KOPT-K1 (cell line): ENCODE results near the gene HTT-AS.

Experiments
- H3K27ac ChIP-seq: fragments of 200-600 bp; sonication (generic); 2 replicates; pipeline ENCODE4 v1.5.1; 2016; ENCODE audit warnings: antibody characterized with exemption, mild to moderate bottlenecking, low read depth, low read length; ENCODE audit not compliant: poor library complexity, severe bottlenecking
- H3K36me3 ChIP-seq: fragments of 200-600 bp; sonication (generic); 2 replicates; pipeline ENCODE4 v1.5.1; 2017; ENCODE audit warnings: antibody characterized with exemption, mild to moderate bottlenecking, low read length, moderate library complexity; ENCODE audit not compliant: insufficient read depth
- H3K9me3 ChIP-seq: fragments of 200-600 bp; sonication (generic); 2 replicates; pipeline ENCODE4 v1.5.1; 2017; ENCODE audit warnings: antibody characterized with exemption, low read length, mild to moderate bottlenecking; ENCODE audit not compliant: insufficient read depth, poor library complexity, severe bottlenecking

Gene HTT-AS

DNA sequence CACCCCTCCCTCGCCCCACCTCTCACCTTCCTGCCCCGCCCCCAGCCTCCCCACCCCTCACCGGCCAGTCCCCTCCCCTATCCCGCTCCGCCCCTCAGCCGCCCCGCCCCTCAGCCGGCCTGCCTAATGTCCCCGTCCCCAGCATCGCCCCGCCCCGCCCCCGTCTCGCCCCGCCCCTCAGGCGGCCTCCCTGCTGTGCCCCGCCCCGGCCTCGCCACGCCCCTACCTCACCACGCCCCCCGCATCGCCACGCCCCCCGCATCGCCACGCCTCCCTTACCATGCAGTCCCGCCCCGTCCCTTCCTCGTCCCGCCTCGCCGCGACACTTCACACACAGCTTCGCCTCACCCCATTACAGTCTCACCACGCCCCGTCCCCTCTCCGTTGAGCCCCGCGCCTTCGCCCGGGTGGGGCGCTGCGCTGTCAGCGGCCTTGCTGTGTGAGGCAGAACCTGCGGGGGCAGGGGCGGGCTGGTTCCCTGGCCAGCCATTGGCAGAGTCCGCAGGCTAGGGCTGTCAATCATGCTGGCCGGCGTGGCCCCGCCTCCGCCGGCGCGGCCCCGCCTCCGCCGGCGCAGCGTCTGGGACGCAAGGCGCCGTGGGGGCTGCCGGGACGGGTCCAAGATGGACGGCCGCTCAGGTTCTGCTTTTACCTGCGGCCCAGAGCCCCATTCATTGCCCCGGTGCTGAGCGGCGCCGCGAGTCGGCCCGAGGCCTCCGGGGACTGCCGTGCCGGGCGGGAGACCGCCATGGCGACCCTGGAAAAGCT lies at the start of gene HTT-AS, which contains the start of gene HTT:
HTT-AS (minus strand) TSS at position 461 of the 768 bp plus-strand sequence.
HTT (plus strand) TSS at position 604 of the 768 bp plus-strand sequence; CDS start at position 749, 145 bp downstream.
- H3K9me3 ChIP-seq = no peaks in the 10 kb centered on the region
- peak within 1 kb of the TSS; percentile 65 for H3K27ac ChIP-seq
- H3K36me3 ChIP-seq = no peaks in the 10 kb centered on the region; the same call in 1 of the 2 replicates

DNA sequence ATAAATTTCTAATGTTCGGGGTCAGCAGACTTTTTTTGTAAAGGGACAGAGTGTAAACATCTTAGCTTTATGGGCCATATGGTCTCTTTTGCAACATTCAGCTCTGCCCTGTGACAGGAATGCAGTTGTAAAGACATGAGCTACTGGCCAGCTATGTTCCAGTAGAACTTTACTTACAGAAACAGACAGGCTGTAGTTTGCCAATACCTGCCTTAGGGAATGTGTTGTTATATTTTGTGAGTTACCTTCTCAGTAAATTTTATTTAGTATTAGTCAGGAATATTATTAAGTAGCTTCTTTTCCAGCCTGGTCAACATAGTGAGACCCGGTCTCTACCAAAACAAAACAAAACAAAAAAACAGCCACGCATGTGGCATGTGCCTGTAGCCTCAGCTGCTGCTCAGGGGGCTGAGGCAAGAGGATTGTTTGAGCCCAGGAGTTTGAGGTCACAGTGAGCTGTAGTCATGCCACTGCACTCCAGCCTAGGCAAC lies 48.9 kb upstream of the HTT-AS start:
- H3K9me3 ChIP-seq = no peaks in the 10 kb centered on the region
- H3K36me3 ChIP-seq = peaks cover 89% of the 10 kb centered on the region
- H3K27ac ChIP-seq = no peak overlapping the region

DNA sequence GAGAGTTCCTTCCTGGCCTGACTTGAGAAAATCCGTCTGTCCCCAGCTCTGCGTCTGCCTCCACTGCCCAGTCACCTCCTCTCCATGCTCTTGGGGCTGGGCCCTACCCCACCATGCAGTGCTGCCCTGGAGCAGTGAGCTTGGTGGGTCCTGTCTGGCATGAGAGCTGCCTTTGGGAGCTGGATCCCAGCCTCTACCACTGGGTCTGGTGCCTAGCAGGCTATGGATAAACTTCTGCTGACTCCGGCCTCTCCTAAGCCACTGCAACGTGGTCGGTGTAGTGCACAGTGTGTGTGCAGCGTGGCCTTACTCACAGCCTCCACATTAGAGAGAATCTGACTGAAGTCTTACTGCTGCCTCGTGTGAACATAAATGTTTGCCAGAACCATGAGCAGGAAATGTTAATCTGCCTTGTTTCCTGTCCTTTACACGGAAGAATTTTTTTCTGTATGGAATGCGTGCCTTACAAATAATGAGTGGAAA lies 47.8 kb upstream of the HTT-AS start:
- peaks cover 90% of the 10 kb centered on the region for H3K36me3 ChIP-seq
- no peak overlapping the region for H3K27ac ChIP-seq

DNA sequence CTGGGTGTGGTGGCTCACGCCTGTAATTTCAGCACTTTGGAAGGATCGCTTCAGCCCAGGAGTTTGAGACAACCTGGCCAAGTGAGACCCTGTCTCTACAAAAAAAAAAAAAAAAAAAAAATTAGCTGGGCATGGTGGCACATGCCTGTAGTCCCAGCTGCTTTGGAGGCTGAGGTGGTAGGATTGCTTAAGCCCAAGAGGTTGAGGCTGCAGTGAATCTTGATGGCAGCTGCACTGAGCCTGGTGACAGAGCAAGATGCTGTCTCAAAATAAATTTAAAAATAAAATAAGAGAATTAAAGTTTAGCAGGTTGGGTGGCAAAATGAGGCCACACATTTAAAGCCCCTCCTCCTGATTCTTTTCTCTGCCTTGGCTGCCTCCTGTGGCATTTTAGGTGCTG lies 47.3 kb upstream of the HTT-AS start:
- no peaks in the 10 kb centered on the region for H3K9me3 ChIP-seq
- peaks cover 90% of the 10 kb centered on the region for H3K36me3 ChIP-seq
- H3K27ac ChIP-seq = no peak overlapping the region

More for the DNA sequence above, 47.8 kb upstream of the HTT-AS start:
- no peaks in the 10 kb centered on the region for H3K9me3 ChIP-seq

DNA sequence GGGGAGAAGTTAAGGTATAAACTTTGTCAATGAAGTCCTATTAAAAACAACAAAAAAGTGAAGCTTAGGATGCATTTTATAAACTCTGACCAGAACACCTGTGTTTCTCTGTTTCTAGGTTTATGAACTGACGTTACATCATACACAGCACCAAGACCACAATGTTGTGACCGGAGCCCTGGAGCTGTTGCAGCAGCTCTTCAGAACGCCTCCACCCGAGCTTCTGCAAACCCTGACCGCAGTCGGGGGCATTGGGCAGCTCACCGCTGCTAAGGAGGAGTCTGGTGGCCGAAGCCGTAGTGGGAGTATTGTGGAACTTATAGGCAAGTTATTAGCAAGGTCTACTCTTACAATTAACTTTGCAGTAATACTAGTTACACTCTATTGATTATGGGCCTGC lies 46.8 kb upstream of the HTT-AS start:
- H3K36me3 ChIP-seq = peaks cover 91% of the 10 kb centered on the region
- H3K27ac ChIP-seq = no peak overlapping the region
- no peaks in the 10 kb centered on the region for H3K9me3 ChIP-seq

DNA sequence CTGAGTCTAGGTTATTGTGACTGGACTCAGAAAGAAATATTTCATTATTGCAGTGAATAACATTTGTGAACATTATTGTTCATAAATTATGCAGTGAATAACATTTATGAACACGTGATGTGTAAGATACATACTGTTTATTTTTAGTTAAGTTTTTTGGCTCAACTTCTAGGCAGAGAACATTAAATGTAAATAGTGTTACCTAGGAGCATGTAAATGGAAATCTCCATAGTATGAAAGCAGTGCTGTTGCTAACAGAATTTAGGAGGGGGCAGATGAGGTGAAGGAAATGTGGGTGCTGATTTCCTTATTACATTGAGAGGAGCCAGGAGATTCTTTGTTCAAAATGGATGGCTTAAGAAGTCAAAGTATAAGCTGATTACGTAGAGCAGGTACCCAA lies 45.1 kb upstream of the HTT-AS start:
- no peaks in the 10 kb centered on the region for H3K9me3 ChIP-seq
- H3K36me3 ChIP-seq = peaks cover 99% of the 10 kb centered on the region
- H3K27ac ChIP-seq = no peak overlapping the region

DNA sequence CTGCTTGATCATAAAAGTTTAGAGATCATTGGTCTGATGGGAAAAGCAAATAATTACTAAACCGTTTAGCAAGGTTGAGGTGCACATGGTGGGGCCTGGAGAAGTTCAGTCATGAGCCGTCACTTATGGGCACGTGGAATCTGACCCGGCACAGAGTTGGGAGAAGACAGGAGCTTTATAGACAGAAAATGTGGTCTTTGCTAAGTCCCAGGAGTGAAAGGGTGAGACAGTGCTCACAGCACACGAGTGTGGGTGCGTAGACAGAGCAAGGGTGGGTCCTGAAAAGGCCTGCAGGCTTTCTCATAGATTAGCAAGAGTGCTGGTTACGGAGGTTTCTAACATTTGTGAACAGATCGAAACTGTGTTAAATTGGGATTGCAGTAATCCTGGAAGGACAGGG lies 44.0 kb upstream of the HTT-AS start:
- Histone ChIP-seq H3K9me3 (no peaks in the 10 kb centered on the region), H3K36me3 (peaks cover 95% of the 10 kb centered on the region), H3K27ac (no peak overlapping the region)

DNA sequence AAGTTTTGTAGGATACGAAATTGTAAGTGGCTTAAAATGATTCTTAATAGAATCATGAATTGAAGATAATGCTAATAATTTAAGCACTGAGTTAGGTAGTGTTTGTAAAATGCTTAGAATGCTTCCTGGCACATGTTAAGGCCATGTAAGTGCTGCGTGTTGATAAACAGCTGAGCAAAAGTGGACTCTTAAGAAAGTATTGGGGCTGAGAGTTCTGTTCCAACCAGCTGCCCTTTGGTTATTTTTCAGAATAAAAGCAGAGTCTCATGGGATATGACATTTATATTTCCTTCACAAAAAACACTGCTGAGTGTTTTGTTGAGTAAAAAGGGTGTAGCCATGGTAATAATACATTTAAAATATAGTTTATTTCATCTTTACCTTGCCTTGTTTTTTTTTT lies 42.6 kb upstream of the HTT-AS start:
- Histone ChIP-seq H3K36me3 (peaks cover 95% of the 10 kb centered on the region), H3K9me3 (no peaks in the 10 kb centered on the region), H3K27ac (no peak overlapping the region)

DNA sequence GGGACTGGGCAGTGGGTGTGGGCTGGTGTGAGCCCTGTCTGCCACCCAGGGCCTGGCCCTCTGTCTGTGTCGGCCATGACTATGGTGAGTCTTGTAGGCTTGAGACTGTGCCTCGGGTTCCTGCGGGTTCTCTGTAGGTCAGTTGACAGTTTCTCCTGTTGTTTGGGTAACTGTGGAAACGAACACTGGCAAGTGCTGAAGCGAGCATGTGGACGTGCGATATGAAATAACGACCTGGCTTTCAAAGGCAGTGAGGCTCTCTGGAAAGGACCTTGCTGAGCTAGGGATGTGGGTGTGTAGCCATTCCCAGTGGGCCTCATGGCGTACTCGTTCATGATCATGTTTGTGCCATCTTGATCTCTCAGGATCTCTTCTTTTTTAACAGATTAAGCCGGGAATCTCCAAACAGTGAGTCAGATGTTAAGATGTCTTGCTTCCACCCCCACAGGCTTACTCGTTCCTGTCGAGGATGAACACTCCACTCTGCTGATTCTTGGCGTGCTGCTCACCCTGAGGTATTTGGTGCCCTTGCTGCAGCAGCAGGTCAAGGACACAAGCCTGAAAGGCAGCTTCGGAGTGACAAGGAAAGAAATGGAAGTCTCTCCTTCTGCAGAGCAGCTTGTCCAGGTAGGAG lies 41.4 kb upstream of the HTT-AS start:
- Histone ChIP-seq H3K36me3 (peaks cover 95% of the 10 kb centered on the region), H3K27ac (no peak overlapping the region), H3K9me3 (no peaks in the 10 kb centered on the region)

DNA sequence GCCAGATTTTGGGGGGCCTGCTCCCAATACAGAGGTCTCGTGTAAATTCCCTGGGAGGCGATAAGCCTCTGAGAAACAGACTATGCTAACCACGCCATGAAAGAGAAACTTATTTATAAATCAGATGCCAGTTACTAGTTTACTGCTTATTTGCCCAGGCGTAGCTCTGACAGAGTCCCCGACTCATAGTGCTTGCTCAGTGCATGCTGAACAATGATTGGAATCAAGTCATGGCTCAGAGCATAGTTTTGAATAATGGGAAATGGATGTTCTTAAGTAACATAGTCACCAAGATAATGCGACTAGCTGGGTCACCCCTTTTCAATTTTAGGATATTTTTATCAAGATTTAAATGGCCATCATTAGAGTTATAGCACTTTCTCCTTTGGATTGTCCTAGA lies 40.0 kb upstream of the HTT-AS start:
- no peak overlapping the region for H3K27ac ChIP-seq
- no peaks in the 10 kb centered on the region for H3K9me3 ChIP-seq
- peaks cover 96% of the 10 kb centered on the region for H3K36me3 ChIP-seq

DNA sequence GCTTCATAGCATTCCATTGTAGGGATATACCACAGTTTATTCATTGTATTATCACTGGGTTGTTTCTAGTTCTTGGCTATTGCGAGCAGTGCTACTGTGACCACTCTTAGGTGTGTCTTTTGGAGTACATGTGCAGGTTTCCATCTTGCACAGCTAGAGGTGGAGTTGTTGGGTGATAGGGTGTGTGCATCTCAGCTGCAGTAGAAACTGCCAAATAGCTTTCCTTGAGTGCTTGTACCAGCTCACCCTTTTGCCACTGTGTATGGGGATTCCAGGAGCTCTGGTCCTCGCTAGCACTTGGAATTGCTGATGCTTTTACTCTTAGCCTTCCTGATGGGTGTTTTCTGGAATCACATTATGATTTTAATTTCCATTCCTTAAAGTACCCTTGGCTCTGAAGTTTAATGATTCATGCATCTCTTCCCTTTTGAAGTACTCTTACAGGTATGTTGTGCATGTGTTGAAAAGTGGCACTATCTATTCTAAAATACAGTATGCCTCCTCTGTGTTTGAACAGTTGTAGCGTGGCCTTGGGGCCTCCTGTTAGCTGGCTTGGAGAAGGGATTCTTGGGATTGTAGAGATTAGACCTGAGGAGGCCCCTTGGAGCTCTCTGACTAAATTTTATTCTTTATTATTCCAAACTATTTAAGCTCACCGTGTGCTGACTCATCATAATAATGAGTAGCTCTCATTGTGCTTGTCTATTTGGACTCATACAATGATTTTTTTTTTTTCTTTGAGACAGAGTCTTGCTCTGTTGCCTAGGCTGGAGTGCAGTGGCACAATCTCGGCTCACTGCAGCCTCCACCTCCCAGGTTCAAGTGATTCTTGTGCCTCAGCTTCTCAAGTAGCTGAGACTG lies 38.5 kb upstream of the HTT-AS start:
- H3K36me3 ChIP-seq = peaks cover 96% of the 10 kb centered on the region
- H3K9me3 ChIP-seq = no peaks in the 10 kb centered on the region
- no peak overlapping the region for H3K27ac ChIP-seq

DNA sequence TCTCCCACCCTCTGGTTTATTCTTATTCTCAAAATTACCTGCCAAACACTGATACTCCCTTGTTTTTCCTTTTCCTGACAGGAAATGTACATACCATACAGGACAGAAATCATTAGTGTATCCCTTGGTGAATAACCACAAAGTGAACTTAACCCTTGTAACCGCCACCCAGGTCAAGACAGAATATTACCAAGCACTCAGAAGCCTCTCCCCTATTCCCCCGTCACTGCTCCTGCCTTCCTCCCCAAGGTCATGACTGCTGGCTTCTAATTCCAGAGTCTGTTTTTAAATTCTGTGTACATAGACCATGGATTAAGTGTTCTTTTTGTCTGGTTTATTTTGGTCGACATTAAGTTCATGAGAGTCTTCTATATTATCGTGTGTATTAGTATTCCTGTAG lies 37.9 kb upstream of the HTT-AS start:
- peaks cover 96% of the 10 kb centered on the region for H3K36me3 ChIP-seq
- no peaks in the 10 kb centered on the region for H3K9me3 ChIP-seq
- H3K27ac ChIP-seq = no peak overlapping the region

DNA sequence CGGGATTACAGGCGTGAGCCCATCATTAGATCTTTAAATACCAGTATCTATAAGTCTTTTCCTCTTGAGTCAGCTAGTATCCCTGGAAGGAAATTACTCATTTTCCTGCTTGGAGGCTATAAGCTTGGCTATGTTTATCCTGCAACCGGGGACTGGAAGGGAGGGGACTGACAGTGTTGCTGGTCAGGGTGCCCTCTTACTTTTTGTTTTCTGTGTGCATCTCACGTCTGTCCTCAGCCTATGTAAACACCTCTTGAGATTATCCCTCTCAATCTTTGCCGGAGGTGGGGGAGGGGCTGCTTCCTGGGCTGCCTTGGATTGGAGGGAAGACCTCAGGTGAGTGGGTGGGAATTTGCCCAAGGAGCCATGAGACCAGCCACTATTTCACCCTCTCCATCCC lies 37.1 kb upstream of the HTT-AS start:
- no peaks in the 10 kb centered on the region for H3K9me3 ChIP-seq
- H3K27ac ChIP-seq = no peak overlapping the region
- H3K36me3 ChIP-seq = peaks cover 96% of the 10 kb centered on the region

DNA sequence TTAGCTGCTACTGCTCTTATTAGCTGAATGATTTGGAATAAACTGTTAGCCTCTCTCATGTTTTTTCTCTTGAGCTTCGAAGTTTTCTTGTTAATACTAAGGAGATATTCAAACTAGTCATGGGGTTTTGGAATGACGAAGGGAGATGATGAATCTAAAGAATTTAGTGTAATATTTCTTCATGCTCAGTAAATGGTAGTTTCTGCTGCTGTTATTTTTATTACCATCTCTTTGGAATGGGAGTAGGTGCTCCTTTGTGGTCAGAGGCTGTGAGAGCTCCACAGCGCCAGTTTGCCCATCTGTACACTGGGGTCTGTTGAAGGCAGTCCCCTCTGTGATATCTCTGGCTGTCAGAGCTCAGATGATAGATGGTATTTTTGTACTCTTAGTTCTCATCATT lies 33.9 kb upstream of the HTT-AS start:
- no peaks in the 10 kb centered on the region for H3K9me3 ChIP-seq
- H3K36me3 ChIP-seq = peaks cover 86% of the 10 kb centered on the region
- no peak overlapping the region for H3K27ac ChIP-seq

DNA sequence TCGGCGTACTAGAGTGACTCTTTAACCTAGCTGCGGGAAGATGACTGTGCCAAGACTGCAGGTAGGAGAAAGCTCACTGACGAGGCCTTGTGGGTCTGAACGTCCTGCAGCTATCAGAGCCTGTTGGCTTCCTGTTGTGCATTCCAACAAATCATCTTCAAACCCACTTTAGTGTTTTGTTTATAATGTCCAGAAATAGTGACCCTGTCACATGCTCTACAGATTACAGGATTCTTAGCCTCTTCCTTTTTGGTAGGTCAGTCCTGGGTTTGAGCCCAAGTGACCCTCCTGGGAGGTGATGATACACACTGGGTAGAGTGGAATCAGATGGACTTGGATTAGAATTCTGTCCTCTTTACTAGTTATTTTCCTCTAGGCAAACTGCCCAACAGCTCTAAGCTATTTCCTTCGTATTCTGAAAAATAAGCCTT lies 33.4 kb upstream of the HTT-AS start:
- no peak overlapping the region for H3K27ac ChIP-seq
- no peaks in the 10 kb centered on the region for H3K9me3 ChIP-seq
- peaks cover 82% of the 10 kb centered on the region for H3K36me3 ChIP-seq
